Activated T-cell treated with anti-CD3 and anti-CD28 coated beads, Interleukin-2, amount 50 U/mL, for 48 hours (primary cell): Measurements from ENCODE around the gene VSTM2B.
A peak's percentile ranks its signal among the peaks of the same experiment; 100 is the strongest.
"Not testable (repeated sequence)": the region's sequence is repeated elsewhere in the genome, so short reads cannot be mapped to it uniquely, and the experiment has no call there.

Source experiments
- DNase-seq, 2 experiments: peaks; one replicate each; pipeline ENCODE4 v3.0.0-alpha.2; 2020

The VSTM2B gene

GRCh38 chr19:29525901-29526729, at the start of gene VSTM2B:
VSTM2B (plus strand) TSS chr19:29525994; CDS start chr19:29526584, 590 bp downstream.
- DNase-seq, result no peak

GRCh38 chr19:29476528-29476927, 49.3 kb upstream of the VSTM2B start:
- DNase-seq, result no peak

- no peak for DNase-seq
Observed at GRCh38 chr19:29477831-29478577, 47.8 kb upstream of the VSTM2B start.

GRCh38 chr19:29478578-29479565, 46.9 kb upstream of the VSTM2B start:
- DNase-seq, result peak; percentile 35 to 46

- no peak for DNase-seq
Observed at GRCh38 chr19:29479941-29480340, 45.9 kb upstream of the VSTM2B start.

GRCh38 chr19:29480507-29480906, 45.3 kb upstream of the VSTM2B start:
- no peak for DNase-seq

- no peak for DNase-seq
Observed at GRCh38 chr19:29482855-29483640, 42.7 kb upstream of the VSTM2B start.

- no peak for DNase-seq
Observed at GRCh38 chr19:29483641-29483920, 42.2 kb upstream of the VSTM2B start.

GRCh38 chr19:29483944-29484581, 41.7 kb upstream of the VSTM2B start:
- DNase-seq, result peak in 1 of 2 experiments; percentile 7

- DNase-seq, result no peak
Observed at GRCh38 chr19:29484876-29485275, 40.9 kb upstream of the VSTM2B start.

- DNase-seq, result no peak
Observed at GRCh38 chr19:29485293-29485692, 40.5 kb upstream of the VSTM2B start.

- not testable (repeated sequence) for DNase-seq
Observed at GRCh38 chr19:29486961-29487360, 38.8 kb upstream of the VSTM2B start.

GRCh38 chr19:29487432-29487831, 38.4 kb upstream of the VSTM2B start:
- DNase-seq, result peak in 1 of 2 experiments; percentile 5

- no peak for DNase-seq
Observed at GRCh38 chr19:29488316-29488715, 37.5 kb upstream of the VSTM2B start.

- no peak for DNase-seq
Observed at GRCh38 chr19:29489172-29489951, 36.4 kb upstream of the VSTM2B start.

- no peak for DNase-seq
Observed at GRCh38 chr19:29491491-29491890, 34.3 kb upstream of the VSTM2B start.

- no peak for DNase-seq
Observed at GRCh38 chr19:29491995-29492577, 33.7 kb upstream of the VSTM2B start.

- no peak for DNase-seq
Observed at GRCh38 chr19:29492769-29493168, 33.0 kb upstream of the VSTM2B start.

GRCh38 chr19:29495091-29495490, 30.7 kb upstream of the VSTM2B start:
- DNase-seq, result no peak

- no peak for DNase-seq
Observed at GRCh38 chr19:29495901-29496441, 29.8 kb upstream of the VSTM2B start.
